Colonic mucosa (tissue), 4 donors: ENCODE results near the gene CEP128. TPM values are rescaled to one million over a fixed set of nuclear protein-coding genes. Genes with fewer than 3 reads are reported as not detected.

Experiments used
- DNase-seq: peaks from one replicate; pipeline ENCODE4 v3.0.0-alpha.2; 2020
- H3K27ac ChIP-seq: fragments of 200-600 bp; one replicate; pipeline ENCODE4 v1.8.0; 2021
- H3K27me3 ChIP-seq: fragments of 200-600 bp; one replicate; pipeline ENCODE4 v1.8.0; 2021
- H3K36me3 ChIP-seq: fragments of 200-600 bp; one replicate; pipeline ENCODE4 v1.8.0; 2021
- H3K4me1 ChIP-seq: fragments of 200-600 bp; one replicate; pipeline ENCODE4 v1.8.0; 2021; ENCODE audit warnings: mild to moderate bottlenecking
- H3K4me3 ChIP-seq: fragments of 200-600 bp; one replicate; pipeline ENCODE4 v1.8.0; 2021
- H3K9ac ChIP-seq, 2 donors: one replicate each; pipeline ENCODE4 v1.7.0; 2013; ENCODE audit warnings: control low read depth in 2 of 2, low read depth in 2 of 2, low read length in 2 of 2
- H3K9me3 ChIP-seq: fragments of 200-600 bp; one replicate; pipeline ENCODE4 v1.8.0; 2021
- CTCF ChIP-seq: fragments of 200-600 bp; IDR thresholded peaks from one replicate; pipeline ENCODE4 v1.8.0; 2022; ENCODE audit warnings: antibody characterized with exemption, mild to moderate bottlenecking
- intact Hi-C: fragments of 100-400 bp; cut with DNase I; formaldehyde crosslinking; loops from one replicate; pipeline ENCODE4 v1.14.1; 2022
- total RNA-seq, 2 donors: library from RNA; stranded (reverse); fragmentation: NEBNext Ultra II Directional in 1 of 2; extraction: Animal tissue kit (Norgen Biotek cat#: 25700) in 1 of 2; gene quantifications; one replicate each; pipeline ENCODE4 v1.2.1, GENCODE V29; 2021
- donor health status: healthy.
- donor health status: DM: no; HTN: no; CAD: no.
- donor health status: DM: no; HTN: no; CAD: no.

Gene CEP128
- total RNA-seq, 2 donors from 2014 or later, result 4.4 to 11.6 TPM

GRCh38 chr14:80901822-80902221, 39.7 kb downstream of the CEP128 start:
- H3K4me3 ChIP-seq, result no peak overlapping the region
- no peak overlapping the region for H3K27ac ChIP-seq
- no peak for DNase-seq
- no peaks in the 10 kb centered on the region for H3K27me3 ChIP-seq
- intact Hi-C loops, result no loop called here
- no peaks in the 10 kb centered on the region for H3K9me3 ChIP-seq
- no peaks in the 10 kb centered on the region for H3K4me1 ChIP-seq
- H3K36me3 ChIP-seq, result no peaks in the 10 kb centered on the region
- H3K9ac ChIP-seq, result no peak overlapping the region
- no peak for TF ChIP-seq CTCF

- no peak overlapping the region for H3K27ac ChIP-seq
- no peak for DNase-seq
- intact Hi-C loops, result no loop called here
- H3K4me3 ChIP-seq, result no peak overlapping the region
- no peak for TF ChIP-seq CTCF
- no peaks in the 10 kb centered on the region for H3K27me3 ChIP-seq
- H3K36me3 ChIP-seq, result no peaks in the 10 kb centered on the region
- no peak overlapping the region for H3K9ac ChIP-seq
- no peaks in the 10 kb centered on the region for H3K4me1 ChIP-seq
- no peaks in the 10 kb centered on the region for H3K9me3 ChIP-seq
Observed at GRCh38 chr14:80901260-80901659, 40.3 kb downstream of the CEP128 start.

GRCh38 chr14:80872645-80873044, 68.9 kb downstream of the CEP128 start:
- Histone ChIP-seq H3K27me3 (no peaks in the 10 kb centered on the region), H3K9ac (no peak overlapping the region), H3K4me3 (no peak overlapping the region), H3K27ac (no peak overlapping the region), H3K4me1 (no peaks in the 10 kb centered on the region), H3K36me3 (no peaks in the 10 kb centered on the region), H3K9me3 (no peaks in the 10 kb centered on the region)
- intact Hi-C loops, result no loop called here
- no peak for DNase-seq
- no peak for TF ChIP-seq CTCF

- Histone ChIP-seq H3K9ac (no peak overlapping the region), H3K27ac (no peak overlapping the region), H3K27me3 (no peaks in the 10 kb centered on the region), H3K9me3 (no peaks in the 10 kb centered on the region), H3K4me3 (no peak overlapping the region), H3K36me3 (no peaks in the 10 kb centered on the region), H3K4me1 (no peaks in the 10 kb centered on the region)
- no peak for DNase-seq
- intact Hi-C loops, result no loop called here
- no peak for TF ChIP-seq CTCF
Observed at GRCh38 chr14:80868260-80868659, 73.3 kb downstream of the CEP128 start.

- no peak for DNase-seq
- Histone ChIP-seq H3K27me3 (no peaks in the 10 kb centered on the region), H3K27ac (no peak overlapping the region), H3K4me3 (no peak overlapping the region), H3K4me1 (no peaks in the 10 kb centered on the region), H3K9ac (no peak overlapping the region), H3K9me3 (no peaks in the 10 kb centered on the region), H3K36me3 (no peaks in the 10 kb centered on the region)
- intact Hi-C loops, result no loop called here
- TF ChIP-seq CTCF, result no peak
Observed at GRCh38 chr14:80867798-80868197, 73.7 kb downstream of the CEP128 start.

GRCh38 chr14:80867091-80867490, 74.4 kb downstream of the CEP128 start:
- Histone ChIP-seq H3K9me3 (no peaks in the 10 kb centered on the region), H3K36me3 (no peaks in the 10 kb centered on the region), H3K27me3 (no peaks in the 10 kb centered on the region), H3K27ac (no peak overlapping the region), H3K4me3 (no peak overlapping the region), H3K9ac (no peak overlapping the region), H3K4me1 (no peaks in the 10 kb centered on the region)
- no peak for DNase-seq
- TF ChIP-seq CTCF, result no peak
- intact Hi-C loops, result no loop called here
